Neural cell (in vitro differentiated cells): ENCODE data around the gene BUD23. TPM values are rescaled to one million over a fixed set of nuclear protein-coding genes. Genes with fewer than 3 reads are reported as not detected.
A peak's percentile ranks its signal among the peaks of the same experiment; 100 is the strongest.

Experiments used
- H2AFZ ChIP-seq: fragments of 200-600, 300-800 bp; sonication (generic), shearing (Covaris generic); 2 replicates; pipeline ENCODE4 v1.6.0; 2014; ENCODE audit warnings: low read depth, mild to moderate bottlenecking, antibody characterized with exemption, low read length, moderate library complexity
- H3F3A ChIP-seq: fragments of 200-600 bp; shearing (Covaris generic); 2 replicates; pipeline ENCODE4 v1.6.1; 2016; ENCODE audit warnings: mild to moderate bottlenecking, moderate library complexity, mixed read lengths, antibody characterized with exemption, low read length; ENCODE audit not compliant: insufficient read depth, poor library complexity, severe bottlenecking
- H3K27ac ChIP-seq: fragments of 200-600, 300-800 bp; sonication (generic), shearing (Covaris generic); 2 replicates; pipeline ENCODE4 v1.5.1; 2014; ENCODE audit warnings: mild to moderate bottlenecking, low read length, moderate library complexity
- H3K27me3 ChIP-seq: fragments of 300-800, 200-600 bp; sonication (generic), shearing (Covaris generic); 2 replicates; pipeline ENCODE4 v1.6.0; 2014; ENCODE audit warnings: mild to moderate bottlenecking, low read depth, low read length, moderate library complexity; ENCODE audit not compliant: insufficient read depth
- H3K36me3 ChIP-seq: fragments of 300-800, 200-600 bp; sonication (generic), shearing (Covaris generic); 2 replicates; pipeline ENCODE4 v1.5.1; 2014; ENCODE audit warnings: mild to moderate bottlenecking, antibody characterized with exemption, low read length, moderate library complexity; ENCODE audit not compliant: insufficient read depth
- H3K4me2 ChIP-seq: fragments of 300-800, 200-600 bp; sonication (generic), shearing (Covaris generic); 2 replicates; pipeline ENCODE4 v1.6.0; 2014; ENCODE audit warnings: mild to moderate bottlenecking, low read length
- H3K4me3 ChIP-seq: fragments of 300-800, 200-600 bp; sonication (generic), shearing (Covaris generic); 2 replicates; pipeline ENCODE4 v1.5.1; 2014; ENCODE audit warnings: mild to moderate bottlenecking, low read length, moderate library complexity
- H3K79me2 ChIP-seq: fragments of 200-600 bp; shearing (Covaris generic); replicated peaks from 2 replicates; pipeline ENCODE4 v1.6.0; 2014; ENCODE audit warnings: mild to moderate bottlenecking, low read length, moderate library complexity; ENCODE audit not compliant: insufficient read depth
- H3K9ac ChIP-seq: fragments of 300-800, 200-600 bp; sonication (generic), shearing (Covaris generic); 2 replicates; pipeline ENCODE4 v1.6.1; 2016; ENCODE audit warnings: mild to moderate bottlenecking, low read length, mixed read lengths
- H3K9me2 ChIP-seq: fragments of 200-600 bp; shearing (Covaris generic); 2 replicates; pipeline ENCODE4 v1.6.1; 2016; ENCODE audit warnings: mild to moderate bottlenecking, low read length, mixed read lengths; ENCODE audit not compliant: insufficient read depth
- H3K9me3 ChIP-seq: fragments of 200-600, 300-800 bp; sonication (generic), shearing (Covaris generic); 2 replicates; pipeline ENCODE4 v1.6.1; 2016; ENCODE audit warnings: mild to moderate bottlenecking, mixed run types, low read length, moderate library complexity, mixed read lengths
- H4K20me1 ChIP-seq: fragments of 200-600 bp; shearing (Covaris generic); 2 replicates; pipeline ENCODE4 v1.6.1; 2016; ENCODE audit warnings: mild to moderate bottlenecking, mixed run types; ENCODE audit not compliant: insufficient read depth
- CTCF ChIP-seq: fragments of 450-650 bp; IDR thresholded peaks from 2 replicates; pipeline ENCODE4 v1.5.1; 2014; ENCODE audit warnings: antibody characterized with exemption, mild to moderate bottlenecking, moderate library complexity; ENCODE audit not compliant: poor library complexity, severe bottlenecking
- EP300 ChIP-seq: fragments of 450-650 bp; conservative IDR thresholded peaks from 2 replicates; pipeline ENCODE4 v1.6.1; 2014; ENCODE audit warnings: antibody characterized with exemption, mild to moderate bottlenecking, moderate library complexity; ENCODE audit not compliant: poor library complexity, severe bottlenecking
- EZH2 ChIP-seq: fragments of 200-600, 300-800 bp; shearing (Covaris generic), sonication (generic); IDR thresholded peaks from 2 replicates; pipeline ENCODE4 v1.6.1; 2014; ENCODE audit warnings: antibody characterized with exemption, low read length, borderline replicate concordance, mild to moderate bottlenecking; ENCODE audit not compliant: insufficient read depth, poor library complexity, severe bottlenecking
- MXI1 ChIP-seq: fragments of 450-650 bp; conservative IDR thresholded peaks from 2 replicates; pipeline ENCODE4 v1.6.1; 2014; ENCODE audit warnings: antibody characterized with exemption, mild to moderate bottlenecking; ENCODE audit not compliant: poor library complexity, severe bottlenecking
- POLR2AphosphoS5 ChIP-seq: IDR thresholded peaks from 2 replicates; pipeline ENCODE4 v1.6.1; 2012
- RAD21 ChIP-seq: fragments of 450-650 bp; conservative IDR thresholded peaks from 2 replicates; pipeline ENCODE4 v1.6.1; 2014; ENCODE audit warnings: antibody characterized with exemption, mild to moderate bottlenecking, moderate library complexity
- REST ChIP-seq: IDR thresholded peaks from 2 replicates; pipeline ENCODE4 v1.6.1; 2012; ENCODE audit warnings: borderline replicate concordance
- SMC3 ChIP-seq: fragments of 450-650 bp; conservative IDR thresholded peaks from 2 replicates; pipeline ENCODE4 v1.6.1; 2014; ENCODE audit warnings: antibody characterized with exemption, mild to moderate bottlenecking, moderate library complexity; ENCODE audit not compliant: poor library complexity
- TAF1 ChIP-seq: IDR thresholded peaks from 2 replicates; pipeline ENCODE4 v1.6.1; 2012; ENCODE audit warnings: low read depth
- polyA plus RNA-seq: library from polyadenylated mRNA; depleted of rRNA; stranded (reverse); fragments of >200 nt; gene quantifications from 2 replicates; pipeline ENCODE4 v1.2.3, GENCODE V29; 2014

BUD23 gene
- polyA plus RNA-seq, 1 donor from 2014 or later, result 82.9 TPM

- Histone ChIP-seq H3K27ac (peak overlapping the region; percentile 72), H3K4me2 (peak overlapping the region; percentile 35), H3K4me3 (peak overlapping the region; percentile 71), H3K9me2 (no peaks in the 10 kb centered on the region), H3K36me3 (no peaks in the 10 kb centered on the region), H2AFZ (peak overlapping the region; percentile 61), H3K9ac (peak overlapping the region; percentile 85), H3F3A (no peaks in the 10 kb centered on the region), H4K20me1 (no peaks in the 10 kb centered on the region), H3K79me2 (peaks cover 18% of the 10 kb centered on the region), H3K27me3 (no peaks in the 10 kb centered on the region), H3K9me3 (no peaks in the 10 kb centered on the region)
- TF ChIP-seq TAF1 (no peak), EZH2 (no peak), RAD21 (no peak), MXI1 (no peak), EP300 (no peak)
These were observed 14.5 kb upstream of the BUD23 start for GRCh38 chr7:73668886-73669230.

GRCh38 chr7:73669288-73669701 is 14.1 kb upstream of the BUD23 start:
- no peaks in the 10 kb centered on the region for H4K20me1 ChIP-seq
- TF ChIP-seq MXI1 (no peak), EP300 (no peak), POLR2AphosphoS5 (no peak), SMC3 (no peak), CTCF (no peak), RAD21 (no peak), TAF1 (no peak), REST (no peak), EZH2 (no peak)
- peak overlapping the region; percentile 71 for H3K4me3 ChIP-seq
- H3K4me2 ChIP-seq, result peak overlapping the region; percentile 35
- no peaks in the 10 kb centered on the region for H3F3A ChIP-seq
- H3K27me3 ChIP-seq, result no peaks in the 10 kb centered on the region
- peaks cover 18% of the 10 kb centered on the region for H3K79me2 ChIP-seq
- no peaks in the 10 kb centered on the region for H3K9me2 ChIP-seq
- no peak overlapping the region for H2AFZ ChIP-seq
- H3K36me3 ChIP-seq, result no peaks in the 10 kb centered on the region
- no peaks in the 10 kb centered on the region for H3K9me3 ChIP-seq
- H3K27ac ChIP-seq, result no peak overlapping the region
- peak overlapping the region; percentile 85 for H3K9ac ChIP-seq
